Endothelial cell of hepatic sinusoid (primary cell): Measurements from ENCODE around the gene AKR1E2.

Experiments
- in situ Hi-C: cut with HindIII; loops from 2 replicates; pipeline ENCODE4 v1.10.0; 2017; ENCODE audit warnings: low sequenced_read_pairs

Gene AKR1E2

GRCh38 chr10:4843525-4844180, 17.6 kb downstream of the AKR1E2 start:
- in situ Hi-C loops: no loop called here

DNA sequence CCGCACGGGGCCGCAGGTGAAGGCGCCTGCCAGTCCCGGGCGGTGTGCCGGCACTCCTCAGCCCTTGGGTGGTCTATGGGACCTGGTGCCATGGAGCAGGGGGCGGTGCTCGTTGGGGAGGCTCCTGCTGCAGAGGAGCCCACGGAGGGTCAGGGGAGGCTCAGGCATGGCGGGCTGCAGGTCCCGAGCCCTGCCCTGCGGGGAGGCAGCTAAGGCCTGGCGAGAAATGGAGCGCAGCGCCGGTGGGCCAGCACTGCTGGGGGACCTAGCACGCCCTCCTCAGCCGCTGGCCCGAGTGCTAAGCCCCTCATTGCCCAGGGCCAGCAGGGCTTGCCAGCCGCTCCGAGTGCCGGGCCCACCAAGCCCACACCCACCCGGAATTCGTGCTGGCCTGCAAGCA, 18.9 kb downstream of the AKR1E2 start:
- in situ Hi-C loops: no loop called here

DNA sequence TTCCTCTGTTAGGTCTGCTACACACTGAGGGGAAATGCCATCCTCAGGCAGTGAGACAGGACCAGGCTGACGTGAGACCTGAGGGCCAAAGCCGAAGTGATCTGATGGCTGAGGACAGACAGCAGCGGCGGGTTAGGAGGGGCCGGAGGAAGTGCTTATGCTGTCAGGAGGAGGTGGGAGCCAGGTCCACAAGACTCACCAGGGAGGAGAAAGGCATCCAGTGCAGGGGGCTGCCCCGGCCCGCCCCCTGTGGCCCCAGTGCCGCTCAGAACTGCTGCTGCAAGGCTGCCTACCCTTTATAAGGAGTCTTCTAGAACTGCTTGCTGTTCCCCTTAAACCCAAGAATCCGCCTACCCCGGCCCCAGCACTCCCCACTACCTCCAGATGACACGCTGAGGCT, 19.8 kb downstream of the AKR1E2 start:
- in situ Hi-C loops: no loop called here

GRCh38 chr10:4846775-4847174, 20.8 kb downstream of the AKR1E2 start:
- in situ Hi-C loops: no loop called here

DNA sequence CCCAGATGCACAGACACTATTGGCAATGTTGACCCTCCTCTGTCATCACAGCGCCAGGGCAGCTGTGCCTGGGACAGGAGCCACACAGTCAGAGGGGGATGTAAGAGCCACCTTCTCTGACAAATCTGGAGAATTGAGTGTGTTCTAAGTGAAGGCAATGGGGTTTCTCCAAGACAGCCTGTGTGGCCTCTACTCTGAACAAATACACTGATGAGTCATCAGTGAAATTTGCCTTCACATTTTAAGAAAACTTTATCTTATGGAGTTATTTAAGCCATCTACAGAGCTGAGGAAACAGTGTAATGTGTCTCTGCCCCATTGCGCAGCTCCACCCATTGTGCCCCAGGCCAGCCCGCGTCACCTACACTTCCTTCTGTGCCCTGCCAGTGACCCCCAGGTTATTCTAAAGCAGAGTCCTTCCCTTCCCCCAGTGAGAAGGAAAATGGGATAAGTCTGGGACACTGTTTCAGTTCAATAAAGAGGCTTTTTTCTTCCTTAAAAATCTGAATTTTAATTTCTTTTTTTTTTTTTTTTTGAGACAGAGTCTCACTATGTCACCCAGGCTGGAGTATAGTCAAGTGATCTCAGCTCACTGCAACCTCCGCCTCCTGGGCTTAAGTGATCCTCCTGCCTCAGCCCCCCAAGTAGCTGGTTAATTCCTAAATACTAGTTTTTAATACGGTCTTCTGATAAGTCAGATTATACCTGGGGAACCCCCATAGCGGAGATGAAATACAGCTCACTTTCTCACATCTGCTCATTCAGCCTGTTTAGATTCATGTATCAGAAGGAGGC, 21.8 kb downstream of the AKR1E2 start:
- in situ Hi-C loops: no loop called here

- in situ Hi-C loops: no loop called here
Measured at GRCh38 chr10:4848356-4849041, 22.5 kb downstream of the AKR1E2 start.

- in situ Hi-C loops: no loop called here
Measured at GRCh38 chr10:4849042-4849402, 23.0 kb downstream of the AKR1E2 start.

GRCh38 chr10:4849555-4850242, 23.7 kb downstream of the AKR1E2 start:
- in situ Hi-C loops: loop anchor here (5.0 kb wide), 1 partner anchor 248 kb away; no protein-coding TSS in a partner anchor

DNA sequence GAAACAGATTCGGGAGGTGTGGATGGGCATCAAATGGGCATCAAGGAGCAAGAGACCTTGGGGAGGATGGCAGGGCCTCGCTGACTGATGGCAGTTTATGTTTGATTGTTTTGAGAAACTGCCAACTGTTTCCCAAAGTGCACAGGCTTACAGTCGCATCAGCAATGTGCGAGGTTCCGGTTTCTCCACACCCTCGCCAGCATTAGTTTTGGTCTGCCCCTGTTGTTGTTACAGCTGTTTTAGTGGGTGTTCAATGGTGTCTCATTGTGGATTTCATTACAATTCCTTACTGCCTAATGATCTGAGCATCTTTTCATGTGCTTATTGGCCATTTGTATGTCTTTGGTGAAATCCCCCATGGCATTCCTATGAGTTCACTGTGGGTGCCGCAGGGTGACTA, 24.4 kb downstream of the AKR1E2 start:
- in situ Hi-C loops: loop anchor here (5.0 kb wide), 1 partner anchor 247 kb away; no protein-coding TSS in a partner anchor

- in situ Hi-C loops: loop anchor here (5.0 kb wide), 1 partner anchor 246 kb away; no protein-coding TSS in a partner anchor
Measured at GRCh38 chr10:4851176-4851575, 25.2 kb downstream of the AKR1E2 start.

DNA sequence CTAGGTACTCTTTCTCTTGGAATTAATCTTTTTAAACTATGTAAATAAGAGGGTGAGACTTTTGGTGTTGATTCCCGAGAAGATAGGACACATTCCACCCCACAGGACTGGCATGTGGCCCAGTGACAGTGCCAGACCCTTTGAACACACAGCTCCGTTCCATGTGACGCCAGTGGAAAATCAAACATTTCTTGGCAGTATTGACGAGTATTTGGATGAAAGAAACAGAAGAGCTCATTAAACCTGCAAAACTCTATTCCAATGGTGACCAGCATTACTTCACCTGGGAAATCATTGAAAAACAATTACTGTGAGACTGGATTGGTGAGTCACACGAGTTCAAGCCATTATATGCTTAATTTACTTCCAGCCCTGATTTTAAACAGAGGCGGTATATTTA, 25.8 kb downstream of the AKR1E2 start:
- in situ Hi-C loops: loop anchor here (5.0 kb wide), 1 partner anchor 245 kb away; no protein-coding TSS in a partner anchor

DNA sequence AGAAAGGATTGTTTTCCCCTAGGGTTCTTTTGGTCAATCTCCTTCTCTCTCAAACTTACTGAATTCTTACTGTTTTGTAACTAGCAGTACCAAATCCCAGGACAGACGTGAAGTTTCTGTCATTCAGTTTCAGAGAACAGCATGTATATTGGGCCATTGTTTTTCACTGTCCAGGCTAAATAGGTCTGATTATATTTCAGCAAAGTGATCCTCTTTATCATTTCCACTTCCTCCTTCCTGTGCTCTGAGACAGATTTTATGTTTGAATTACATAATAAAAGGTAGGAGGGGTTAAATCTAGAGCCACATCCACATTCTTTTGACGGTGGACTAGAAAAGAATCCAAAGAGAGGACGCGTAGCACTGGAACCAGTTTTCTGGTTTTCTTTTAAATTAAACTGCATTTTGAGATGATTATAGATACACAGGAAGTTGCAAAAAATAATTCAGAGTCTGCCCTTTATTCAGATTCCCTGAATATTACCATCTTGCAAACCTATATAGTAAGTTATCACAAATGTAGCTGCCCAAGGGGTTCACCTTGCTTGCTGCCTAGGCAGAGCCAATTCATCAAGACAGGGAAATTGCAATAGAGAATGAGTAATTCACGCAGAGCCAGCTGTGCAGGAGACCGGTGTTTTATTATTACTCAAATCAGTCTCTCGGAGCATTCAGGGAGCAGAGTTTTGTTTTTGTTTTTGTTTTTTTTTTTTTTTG, 40.1 kb downstream of the AKR1E2 start:
- in situ Hi-C loops: no loop called here

- in situ Hi-C loops: no loop called here
Measured at GRCh38 chr10:4867109-4867519, 41.1 kb downstream of the AKR1E2 start.

- in situ Hi-C loops: no loop called here
Measured at GRCh38 chr10:4867520-4868356, 41.7 kb downstream of the AKR1E2 start.

- in situ Hi-C loops: no loop called here
Measured at GRCh38 chr10:4868357-4868657, 42.3 kb downstream of the AKR1E2 start.

DNA sequence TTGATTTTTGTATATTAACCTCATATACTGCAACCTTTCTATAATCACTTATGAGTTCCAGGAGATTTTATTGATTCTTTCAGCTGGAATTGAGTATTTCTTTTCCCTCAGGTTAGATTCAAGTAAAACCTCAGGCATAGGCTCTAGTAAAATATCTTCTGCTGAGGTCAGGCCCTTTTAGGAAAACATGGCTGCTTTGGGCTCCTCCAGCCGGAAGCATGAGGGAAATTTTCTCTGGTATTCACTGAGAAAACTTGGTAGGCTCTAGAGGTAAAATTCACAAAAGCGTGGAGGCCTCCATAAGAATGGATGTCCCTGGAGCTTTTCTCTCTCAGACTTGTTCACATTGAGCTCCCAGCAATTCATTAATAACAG, 56.7 kb downstream of the AKR1E2 start:
- in situ Hi-C loops: no loop called here

- in situ Hi-C loops: no loop called here
Measured at GRCh38 chr10:4883079-4883739, 57.2 kb downstream of the AKR1E2 start.

DNA sequence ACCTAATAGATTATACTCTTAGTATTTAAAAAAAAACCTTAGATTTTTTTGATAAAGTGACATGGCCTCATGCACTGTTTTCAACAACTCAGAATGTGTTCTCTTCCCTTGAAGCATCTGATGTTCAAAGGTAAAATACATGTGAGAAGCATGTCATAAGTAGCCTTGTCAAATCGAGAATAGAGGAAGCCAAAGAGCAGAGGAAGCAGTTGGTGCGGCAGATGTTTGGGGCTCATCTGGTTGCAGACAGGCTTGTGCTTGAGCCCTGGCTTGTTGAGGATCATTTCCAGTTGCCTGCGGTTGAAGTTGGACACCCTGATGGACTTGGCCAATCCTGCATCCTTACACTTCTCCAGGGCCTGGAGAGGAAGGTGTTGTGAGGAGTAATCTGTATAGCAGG, 59.2 kb downstream of the AKR1E2 start:
- in situ Hi-C loops: no loop called here

DNA sequence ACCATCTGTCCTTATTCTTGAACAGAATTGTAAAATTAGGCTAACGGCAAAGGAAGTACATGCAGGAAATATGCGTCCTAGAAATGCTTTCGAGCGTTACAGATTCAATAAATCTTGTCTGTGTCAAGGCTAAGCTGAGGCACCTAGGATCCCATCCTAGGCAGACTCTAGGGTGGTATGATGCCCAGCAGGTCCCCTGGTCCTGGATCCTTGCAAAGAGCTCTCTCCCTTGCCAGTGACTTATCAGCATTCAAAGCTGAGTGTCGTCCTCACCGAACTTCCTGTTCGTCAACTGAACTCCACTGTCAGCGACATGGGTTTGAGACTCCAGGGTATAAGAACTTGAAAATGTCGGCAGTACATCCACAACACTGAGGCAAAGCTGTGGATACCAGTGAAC, 61.5 kb downstream of the AKR1E2 start:
- in situ Hi-C loops: no loop called here
